NCI-H2107 (cell line): Measurements from ENCODE around the gene IFI30.

Experiments
- DNase-seq: peaks from one replicate; lab custom pipeline; 2025; lab: John Stamatoyannopoulos, UW

Gene IFI30

DNA sequence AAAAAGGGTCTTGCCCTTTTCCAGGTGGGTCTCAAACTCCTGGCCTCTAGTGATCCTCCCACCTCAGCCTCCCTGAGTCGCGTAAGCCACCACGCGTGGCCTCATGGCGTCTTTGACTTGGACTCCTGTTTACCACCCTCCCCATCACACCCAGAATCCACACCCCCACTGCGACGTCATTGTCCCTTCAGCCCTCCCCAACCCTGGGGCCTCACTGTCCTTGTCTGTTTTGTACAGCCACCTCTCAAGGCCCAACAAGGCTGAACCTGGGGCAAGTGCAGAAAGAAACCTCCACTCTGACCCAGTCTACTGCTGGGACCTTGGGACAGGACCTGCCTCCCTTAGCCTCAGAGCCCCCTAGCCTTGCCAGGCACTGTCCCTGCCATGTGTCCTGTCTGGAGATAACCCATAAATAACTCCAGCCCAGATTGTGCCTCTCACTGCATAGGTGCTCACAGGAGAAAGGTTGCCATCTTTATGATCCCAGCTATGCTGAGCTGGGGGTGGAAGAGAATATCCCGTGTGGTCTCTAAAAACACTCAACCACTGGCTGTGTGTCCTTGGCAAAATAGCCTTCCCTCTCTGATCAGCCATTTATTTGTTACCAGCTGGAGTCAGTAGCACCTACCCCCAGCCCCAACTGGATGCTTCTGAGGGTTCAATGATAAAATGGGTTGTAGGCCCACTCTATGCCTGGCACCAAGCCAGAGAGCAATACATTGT is 1.8 kb upstream of the IFI30 start:
- no peak for DNase-seq

DNA sequence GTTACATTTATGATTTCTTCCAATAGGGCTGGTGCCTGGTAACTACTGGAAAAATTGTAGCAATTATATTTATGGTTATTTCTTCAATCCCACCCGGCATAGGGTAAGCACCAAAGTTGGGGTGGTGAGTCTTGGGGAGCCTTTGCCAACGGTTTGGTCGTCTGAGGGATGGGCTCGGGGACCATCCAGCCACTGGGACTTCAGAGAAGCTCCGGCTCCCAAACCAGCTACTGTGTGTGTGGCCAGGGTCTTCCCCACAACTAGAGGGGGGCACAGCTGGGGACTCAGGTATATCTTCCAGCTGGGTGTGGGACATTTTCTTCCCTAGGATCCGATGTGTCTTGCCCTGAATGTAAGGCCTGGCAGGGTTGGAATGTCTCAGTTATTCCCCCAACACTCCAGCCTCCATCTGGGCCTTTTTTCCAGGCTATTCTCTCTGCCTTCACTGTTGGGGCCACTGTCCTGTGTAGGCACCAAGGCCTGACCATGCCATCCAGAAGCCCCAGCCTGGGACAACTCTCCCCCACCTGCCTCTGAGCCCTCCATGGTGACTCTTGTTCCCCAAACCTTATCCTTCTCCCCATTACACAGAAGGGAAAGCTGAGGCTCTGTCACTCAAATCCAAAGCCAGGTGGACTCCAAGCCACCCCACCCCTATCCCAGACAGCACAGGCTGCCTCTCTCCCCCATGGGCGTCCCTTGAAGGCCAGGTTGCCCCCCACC is 1.1 kb upstream of the IFI30 start:
- DNase-seq: no peak

DNA sequence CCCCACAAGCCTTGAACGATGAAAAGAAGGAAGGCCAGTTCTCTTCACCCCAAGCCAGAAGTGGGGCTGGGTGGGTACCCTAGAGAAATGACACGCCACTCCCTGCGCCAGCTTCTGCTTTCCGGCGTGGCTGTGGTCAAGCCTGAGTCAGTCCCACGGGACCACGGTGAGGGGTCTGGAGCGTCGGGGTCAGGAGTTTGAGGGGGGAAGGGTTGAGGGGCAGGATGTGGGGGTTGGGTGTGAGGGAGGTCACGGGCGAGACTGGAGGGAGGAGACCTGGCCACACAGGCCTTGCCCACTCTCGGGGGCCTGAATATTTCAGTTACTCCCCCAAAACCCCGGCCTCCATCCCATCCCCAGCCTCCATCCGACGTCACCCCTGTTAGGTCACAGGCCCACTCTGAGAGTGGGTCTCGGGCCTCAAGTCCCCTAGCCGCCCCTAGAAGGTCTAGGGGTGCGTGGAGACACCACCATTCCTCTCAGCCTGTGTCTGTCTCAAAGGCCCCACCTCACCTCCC is 500 bp upstream of the IFI30 start:
- no peak for DNase-seq

DNA sequence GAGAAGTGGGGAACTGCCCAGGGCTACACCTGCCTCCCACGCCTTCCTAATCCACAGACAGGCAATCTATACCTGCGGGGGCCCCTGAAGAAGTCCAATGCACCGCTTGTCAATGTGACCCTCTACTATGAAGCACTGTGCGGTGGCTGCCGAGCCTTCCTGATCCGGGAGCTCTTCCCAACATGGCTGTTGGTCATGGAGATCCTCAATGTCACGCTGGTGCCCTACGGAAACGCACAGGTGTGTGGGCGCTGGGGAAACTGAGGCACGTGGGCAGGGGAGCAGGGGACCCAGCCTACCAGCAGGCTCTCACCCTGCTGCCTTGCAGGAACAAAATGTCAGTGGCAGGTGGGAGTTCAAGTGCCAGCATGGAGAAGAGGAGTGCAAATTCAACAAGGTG is 1.4 kb downstream of the IFI30 start:
- no peak for DNase-seq

DNA sequence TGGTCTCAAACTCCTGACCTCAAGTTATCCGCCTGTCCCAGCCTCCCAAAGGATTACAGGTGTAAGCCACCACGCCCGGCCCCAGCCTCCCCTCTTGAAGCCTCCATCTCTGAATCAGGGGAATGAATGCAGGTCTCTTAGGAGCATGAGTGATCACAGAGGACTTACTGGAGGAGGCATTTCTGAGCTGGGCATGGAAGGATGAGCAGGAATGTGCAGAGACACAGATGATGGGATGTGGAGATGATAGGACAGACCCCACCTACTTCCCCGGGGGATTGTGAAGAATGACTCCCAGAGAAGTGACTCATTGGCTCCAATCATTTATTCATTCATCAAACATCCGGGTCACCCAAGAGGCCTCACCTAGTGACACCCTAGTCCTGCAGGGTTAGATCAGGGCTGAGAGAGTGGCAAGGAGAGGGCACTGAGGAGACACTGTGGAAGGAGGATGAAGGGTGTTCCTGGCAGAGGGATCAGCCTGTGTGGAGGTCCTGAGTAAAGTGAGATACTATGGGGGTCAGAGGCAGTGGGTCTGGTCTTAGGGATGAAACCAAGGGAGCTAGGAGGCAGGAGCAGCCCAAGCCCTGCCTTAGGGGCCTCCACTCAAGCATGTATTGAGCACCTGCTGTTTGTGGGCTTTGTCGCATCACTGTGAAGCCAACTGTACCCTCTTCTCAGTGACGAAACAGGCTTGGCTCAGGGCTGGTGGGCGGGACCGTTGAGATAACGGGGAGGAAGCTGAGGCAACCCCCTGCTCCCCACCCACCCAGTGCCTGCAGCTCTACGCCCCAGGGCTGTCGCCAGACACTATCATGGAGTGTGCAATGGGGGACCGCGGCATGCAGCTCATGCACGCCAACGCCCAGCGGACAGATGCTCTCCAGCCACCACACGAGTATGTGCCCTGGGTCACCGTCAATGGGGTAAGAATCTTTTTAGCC is 3.0 kb downstream of the IFI30 start:
- no peak for DNase-seq

DNA sequence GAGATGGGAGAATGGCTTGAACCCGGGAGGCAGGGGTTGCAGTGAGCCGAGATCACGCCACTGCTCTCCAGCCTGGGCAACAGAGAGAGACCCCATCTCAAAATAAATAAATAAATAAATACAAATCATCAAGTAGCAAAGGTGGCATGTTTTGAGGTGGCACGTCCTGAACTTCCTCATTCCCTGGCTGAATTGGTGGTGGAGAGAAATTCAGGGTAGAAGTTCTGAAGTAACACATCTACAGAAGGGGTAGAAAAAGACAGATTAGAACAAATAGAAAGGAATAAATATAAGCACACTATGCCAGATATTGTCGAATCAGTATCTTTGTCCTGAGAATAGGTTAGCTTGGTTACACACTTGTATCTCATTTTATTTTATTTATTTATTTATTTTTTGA is 6.3 kb downstream of the IFI30 start:
- DNase-seq: no peak

DNA sequence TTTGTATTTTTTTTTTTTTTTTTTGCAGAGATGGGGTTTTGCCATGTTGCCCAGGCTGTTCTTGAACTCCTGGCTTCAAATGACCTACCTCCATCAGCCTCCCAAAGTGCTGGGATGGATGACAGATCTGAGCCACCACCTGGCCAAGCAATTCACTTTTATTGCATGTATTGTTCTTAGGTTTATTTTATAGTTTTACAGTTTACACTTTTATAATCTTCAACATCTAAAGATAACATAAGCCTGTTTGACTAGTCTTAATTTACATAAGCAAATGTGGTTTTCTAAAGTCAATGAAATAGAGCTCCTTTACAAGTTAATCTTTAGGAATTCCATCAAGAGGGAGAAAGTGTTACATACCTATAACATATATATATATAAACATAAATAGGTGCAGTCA is 9.9 kb downstream of the IFI30 start:
- no peak for DNase-seq

DNA sequence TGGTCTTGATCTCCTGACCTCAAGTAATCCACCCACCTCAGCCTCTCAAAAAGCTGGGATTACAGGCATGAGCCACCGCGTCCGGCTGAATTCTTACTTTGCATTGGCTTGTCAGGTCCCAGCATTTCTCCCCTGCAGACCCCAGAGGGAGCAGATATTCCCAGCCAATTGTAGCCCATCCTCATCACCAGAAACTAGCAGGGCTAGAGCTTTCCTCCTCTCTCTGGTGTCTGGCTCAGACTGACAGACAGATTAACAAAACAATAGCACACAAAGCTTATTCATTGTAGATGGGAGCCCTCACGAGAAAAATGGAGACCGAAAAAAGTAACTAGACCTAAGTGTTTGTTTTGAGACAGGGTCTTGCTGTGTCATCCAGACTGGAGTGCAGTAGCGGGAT is 11.9 kb downstream of the IFI30 start:
- DNase-seq: no peak

DNA sequence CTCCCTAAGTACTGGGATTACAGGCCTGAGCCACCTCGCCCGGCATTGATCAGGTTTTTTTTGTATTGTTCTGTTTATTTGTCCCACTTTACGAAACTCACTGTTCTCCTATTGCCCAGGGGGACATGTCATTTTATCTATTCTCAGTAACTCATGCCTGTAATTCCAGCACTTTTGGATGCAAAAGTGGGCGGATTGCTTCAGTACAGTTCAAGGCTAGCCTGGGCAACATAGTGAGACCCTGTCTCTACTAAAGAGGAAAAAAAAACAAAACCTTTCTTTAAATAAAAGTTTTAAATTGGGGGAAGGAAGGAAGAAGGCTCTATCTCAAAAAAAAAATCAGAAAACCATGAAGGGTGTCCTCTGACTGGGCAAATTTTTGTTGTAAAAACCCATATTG is 16.7 kb downstream of the IFI30 start:
- DNase-seq: no peak

DNA sequence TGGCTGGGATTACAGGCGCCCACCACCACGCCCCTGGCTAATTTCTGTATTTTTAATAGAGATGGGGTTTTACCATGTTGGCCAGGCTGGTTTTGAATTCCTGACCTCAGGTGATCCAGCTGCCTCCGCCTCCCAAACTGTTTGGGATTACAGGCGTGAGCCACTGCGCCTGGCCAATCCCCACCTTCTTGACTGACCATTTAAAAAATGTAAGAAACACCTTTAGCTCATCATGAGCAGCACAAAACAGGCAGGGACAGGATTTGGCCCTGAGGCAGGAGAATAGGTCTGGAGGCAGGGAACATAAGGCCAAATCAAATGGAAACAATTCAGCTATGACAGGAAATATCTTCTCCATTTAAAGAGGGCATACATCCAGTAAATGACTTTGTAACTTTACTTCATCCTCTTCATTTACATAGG is 18.0 kb downstream of the IFI30 start:
- no peak for DNase-seq

DNA sequence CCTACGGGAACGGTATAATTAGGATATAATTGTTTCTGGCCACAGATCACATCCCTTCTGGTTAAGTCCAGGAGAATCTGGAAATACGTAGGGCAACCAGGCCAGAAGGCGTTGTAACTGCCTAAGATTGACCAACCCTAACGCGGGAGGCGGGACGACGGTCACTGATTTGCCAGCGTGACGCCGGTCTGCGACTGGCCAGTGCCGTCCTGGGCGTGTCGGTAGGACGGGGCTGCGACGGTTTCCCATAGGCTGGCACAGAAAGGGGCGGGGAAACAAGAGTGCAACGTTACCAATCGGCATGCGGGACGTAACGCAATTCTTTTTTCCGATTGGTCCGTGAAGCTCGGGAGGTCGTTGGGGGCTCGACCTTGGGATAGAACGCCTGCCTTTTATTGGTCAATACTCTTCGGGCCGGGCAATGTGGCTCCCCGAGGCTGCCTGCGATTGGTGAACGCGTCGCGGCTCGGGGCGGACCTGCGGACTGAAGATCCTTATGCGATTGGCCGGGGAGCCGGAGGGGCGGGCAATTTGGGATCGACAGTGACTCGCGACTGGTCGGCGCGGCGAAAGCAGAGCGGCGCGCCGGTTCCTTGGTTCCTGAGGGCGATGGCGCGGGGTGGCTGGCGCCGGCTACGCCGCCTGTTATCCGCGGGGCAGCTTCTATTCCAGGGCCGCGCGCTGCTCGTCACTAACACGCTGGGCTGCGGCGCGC is 19.2 kb downstream of the IFI30 start, which contains the start of gene MPV17L2:
MPV17L2 (plus strand) TSS at position 546 of the 715 bp plus-strand sequence; CDS start at position 610, 64 bp downstream.
- DNase-seq: peak; percentile 97

DNA sequence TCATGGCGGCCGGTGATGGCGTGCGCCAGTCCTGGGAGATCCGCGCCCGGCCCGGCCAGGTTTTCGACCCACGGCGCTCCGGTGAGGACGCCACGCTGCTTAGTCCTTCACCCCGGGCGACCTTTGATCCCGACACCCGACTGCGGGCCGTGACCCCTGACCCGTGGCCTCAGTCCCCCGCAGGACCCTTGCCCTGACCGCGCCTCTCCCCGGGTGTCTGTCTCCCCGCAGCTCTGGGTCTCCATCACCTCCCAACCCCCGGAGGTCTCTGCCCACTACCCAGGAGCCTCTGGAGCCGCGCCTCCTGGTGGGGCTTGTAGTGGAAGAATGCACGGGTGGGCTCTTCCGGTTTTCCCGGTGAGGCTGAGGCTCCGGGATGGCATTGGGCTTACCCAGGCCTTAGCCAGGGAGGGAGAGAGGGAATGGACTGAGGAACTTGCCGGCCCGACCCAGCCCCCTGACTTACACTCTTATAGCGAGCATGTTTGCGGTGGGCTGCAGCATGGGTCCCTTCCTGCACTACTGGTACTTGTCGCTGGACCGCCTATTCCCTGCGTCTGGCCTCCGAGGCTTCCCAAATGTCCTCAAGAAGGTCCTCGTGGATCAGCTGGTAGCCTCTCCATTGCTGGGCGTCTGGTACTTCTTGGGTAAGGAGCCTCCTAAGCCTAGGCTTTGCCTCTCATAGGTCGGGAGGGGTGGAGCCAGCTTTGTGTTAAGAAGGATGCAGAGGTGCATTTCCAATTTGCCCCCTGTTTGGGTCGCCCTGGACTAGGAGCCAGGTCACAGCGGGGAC is 20.0 kb downstream of the IFI30 start:
- no peak for DNase-seq

DNA sequence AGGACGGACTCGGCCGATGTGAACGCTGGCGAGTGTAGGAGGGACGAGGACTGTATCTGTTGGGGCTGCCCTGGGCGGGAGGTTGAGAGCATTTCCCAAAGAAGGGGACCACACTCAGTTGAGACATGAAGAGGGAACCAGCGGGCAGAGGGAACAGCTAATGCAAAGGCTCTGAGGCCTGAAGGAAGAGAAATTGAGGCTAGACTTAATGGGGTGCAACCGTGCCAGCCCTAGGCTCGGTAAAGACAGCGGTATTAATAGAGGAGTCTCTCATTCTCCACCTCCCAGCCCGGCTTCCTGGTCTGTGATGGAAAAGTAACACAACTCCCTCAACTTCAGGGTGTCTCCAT is 20.5 kb downstream of the IFI30 start:
- DNase-seq: no peak

DNA sequence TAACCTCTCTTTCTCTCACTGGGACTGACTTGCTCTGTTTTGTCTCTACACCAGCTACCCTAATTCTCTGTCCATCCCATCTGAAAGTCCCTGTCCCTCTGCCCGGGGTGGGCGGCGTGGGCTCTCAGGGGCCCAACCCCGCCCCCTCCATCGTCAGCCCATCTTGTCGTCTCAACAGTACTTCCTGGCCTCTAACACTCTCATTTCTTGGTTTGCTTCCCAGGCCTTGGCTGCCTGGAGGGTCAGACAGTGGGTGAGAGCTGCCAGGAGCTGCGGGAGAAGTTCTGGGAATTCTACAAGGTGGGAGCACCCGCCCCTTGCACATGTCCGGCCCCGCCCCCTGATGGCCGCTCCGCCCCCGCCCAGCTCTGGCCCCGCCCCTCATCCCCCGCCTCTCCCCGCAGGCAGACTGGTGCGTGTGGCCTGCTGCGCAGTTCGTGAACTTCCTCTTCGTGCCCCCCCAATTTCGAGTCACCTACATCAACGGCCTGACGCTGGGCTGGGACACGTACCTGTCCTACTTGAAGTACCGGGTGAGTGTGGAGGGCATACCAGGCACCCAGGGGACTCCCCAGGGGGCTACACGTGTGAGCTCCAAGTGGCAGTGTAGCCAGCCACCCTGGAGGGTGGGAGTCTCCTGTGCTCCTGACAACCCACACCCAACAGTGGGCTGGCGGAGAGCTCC is 21.1 kb downstream of the IFI30 start:
- DNase-seq: no peak

DNA sequence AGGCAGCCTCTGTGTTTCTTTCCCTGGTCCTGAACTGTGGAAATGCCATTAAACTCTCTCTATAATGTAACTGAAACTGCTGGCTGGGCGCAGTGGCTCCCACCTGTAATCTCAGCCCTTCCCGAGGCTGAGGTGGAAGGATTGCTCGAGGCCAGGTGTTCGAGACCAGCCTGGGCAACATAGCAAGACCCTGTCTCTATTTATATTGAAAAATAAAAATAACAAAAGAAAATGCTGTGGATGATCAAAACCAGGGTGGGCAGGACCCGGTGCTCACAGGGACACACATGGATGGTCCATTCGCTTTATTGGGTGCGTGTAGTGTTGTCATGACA is 22.9 kb downstream of the IFI30 start:
- DNase-seq: no peak

DNA sequence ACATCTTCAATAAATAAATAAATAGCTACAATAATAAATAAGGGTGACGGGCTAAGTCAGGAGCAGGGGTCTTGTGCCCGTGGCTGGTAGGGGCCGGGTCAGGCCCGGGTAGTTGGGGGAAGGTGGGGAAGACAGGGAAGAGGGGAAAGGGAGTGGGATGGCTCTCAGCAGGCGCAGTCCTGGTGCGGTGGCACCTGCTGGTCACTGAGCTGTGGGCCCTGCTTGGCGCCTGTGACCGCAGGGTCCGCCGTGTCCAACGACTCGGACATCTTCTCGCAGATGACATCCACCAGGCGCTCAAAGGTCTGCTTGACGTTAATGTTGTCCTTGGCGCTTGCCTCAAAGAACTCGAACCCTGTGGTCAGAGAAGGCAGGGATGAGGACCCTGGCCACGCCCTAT is 23.7 kb downstream of the IFI30 start:
- DNase-seq: no peak

DNA sequence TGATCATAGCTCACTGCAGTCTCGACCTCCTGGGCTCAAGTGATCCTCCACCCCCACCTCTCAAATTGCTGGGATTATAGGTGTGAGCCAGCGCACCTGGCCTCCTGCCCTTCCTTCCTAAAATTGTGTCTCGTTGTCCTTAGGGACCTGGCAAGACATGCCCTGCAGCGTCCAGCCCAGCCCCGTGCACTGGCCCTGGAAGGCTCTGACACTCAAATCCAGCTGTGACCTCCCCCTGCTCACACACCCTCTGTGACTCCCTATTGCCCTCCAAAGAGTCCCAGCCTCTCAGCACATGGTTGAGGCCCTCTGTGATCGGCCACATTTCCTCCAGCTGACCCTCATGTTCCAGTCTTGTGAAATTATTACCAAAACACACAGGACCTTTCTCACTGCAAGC is 24.3 kb downstream of the IFI30 start:
- DNase-seq: no peak

DNA sequence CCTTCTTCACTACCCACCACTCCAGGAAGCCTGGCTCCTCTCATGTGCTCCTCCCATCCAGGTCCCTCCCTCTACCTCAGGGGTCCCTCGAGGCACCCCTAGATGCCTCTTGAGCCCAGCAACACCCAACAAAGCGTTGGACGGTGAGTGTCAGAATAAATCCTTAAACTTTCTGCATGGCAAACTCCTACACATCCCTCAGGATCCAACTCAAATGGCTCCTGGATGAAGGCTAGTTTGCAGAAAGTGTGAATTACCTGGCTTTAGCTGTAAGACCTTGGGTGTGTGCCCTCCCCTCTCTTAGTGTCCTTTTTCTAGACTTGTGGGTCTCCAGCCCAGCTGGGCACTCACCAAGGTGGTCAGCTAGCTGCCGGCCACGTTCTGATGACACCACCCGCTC is 24.8 kb downstream of the IFI30 start:
- no peak for DNase-seq

DNA sequence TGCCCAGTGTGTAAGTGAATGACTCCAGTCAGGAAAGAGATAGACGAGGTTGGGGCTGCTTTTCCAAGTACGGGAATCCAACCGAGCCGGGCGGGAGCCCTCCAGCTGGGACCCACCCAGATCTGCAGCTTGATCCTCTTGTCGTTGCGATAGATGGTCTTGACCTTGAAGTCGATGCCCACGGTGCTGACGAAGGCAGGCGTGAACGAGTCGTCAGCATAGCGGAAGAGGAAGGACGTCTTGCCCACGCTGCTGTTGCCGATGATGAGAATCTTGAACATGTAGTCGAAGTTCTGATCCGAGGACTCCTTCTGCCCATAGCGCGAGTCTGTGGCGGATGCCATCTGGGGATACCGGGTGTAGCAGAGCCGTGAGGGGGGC is 28.8 kb downstream of the IFI30 start:
- no peak for DNase-seq

DNA sequence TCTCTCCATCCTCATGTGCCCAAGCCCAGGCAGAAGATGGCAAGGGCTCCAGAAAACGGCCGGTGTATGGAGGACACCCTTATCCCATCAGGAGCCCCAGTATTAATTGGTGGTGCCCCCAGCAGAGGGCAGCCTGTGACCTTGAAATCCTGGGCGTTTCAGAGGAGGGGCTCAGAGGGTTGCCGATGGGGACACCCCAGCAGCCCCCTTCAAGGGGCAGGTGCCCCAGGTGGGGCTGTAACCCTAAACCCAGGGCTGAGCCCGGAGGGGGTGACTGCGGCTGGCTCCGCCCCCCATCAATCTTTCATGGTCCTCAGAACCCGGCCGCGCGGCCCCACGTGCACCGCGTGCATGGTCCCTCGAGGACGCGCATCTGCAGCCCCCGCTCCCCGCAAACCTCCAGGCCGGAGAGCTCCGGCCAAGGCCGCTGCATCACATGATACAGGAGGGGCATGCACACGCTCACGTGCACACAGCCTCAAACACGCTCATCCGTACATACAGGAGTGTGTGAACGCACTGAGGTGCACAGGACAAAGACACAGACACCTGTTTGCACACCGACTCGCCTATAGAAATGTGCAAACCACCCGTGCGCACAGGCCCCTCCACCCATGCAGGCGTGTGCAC is 29.3 kb downstream of the IFI30 start:
- DNase-seq: no peak
